ENCODE results near the gene MRPS27.
"Not testable (repeated sequence)": the region's sequence is repeated elsewhere in the genome, so short reads cannot be mapped to it uniquely, and the experiment has no call there.

MRPS27 gene

GRCh38 chr5:72324189-72324825 lies 4.3 kb upstream of the MRPS27 start:
- no peak for DNase-seq

- peak; percentile 27 for DNase-seq
Observed at GRCh38 chr5:72319435-72319975, 535 bp downstream of the MRPS27 start.

- no peak for DNase-seq
Observed at GRCh38 chr5:72314571-72315172, 5.4 kb downstream of the MRPS27 start.

- no peak for DNase-seq
Observed at GRCh38 chr5:72313141-72313540, 6.9 kb downstream of the MRPS27 start.

DNA sequence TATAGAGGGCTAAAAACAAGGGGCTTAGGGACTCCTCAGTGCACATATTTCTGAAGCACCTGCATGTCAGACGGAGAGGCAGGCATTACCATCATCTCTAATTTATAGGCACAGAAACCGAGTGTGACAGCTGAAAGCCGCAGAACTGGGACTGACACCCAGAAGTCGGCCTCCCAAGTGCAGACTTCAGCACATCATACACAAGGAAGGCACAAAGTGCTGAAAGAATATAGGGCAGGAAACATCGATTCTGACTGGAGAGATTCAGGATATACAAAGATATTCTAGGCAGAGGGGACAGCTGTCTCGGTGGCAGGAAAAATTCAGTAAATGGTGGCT lies 11.2 kb downstream of the MRPS27 start:
- DNase-seq: no peak

- DNase-seq: peak; percentile 96
Observed at GRCh38 chr5:72307968-72308852, 11.8 kb downstream of the MRPS27 start.

DNA sequence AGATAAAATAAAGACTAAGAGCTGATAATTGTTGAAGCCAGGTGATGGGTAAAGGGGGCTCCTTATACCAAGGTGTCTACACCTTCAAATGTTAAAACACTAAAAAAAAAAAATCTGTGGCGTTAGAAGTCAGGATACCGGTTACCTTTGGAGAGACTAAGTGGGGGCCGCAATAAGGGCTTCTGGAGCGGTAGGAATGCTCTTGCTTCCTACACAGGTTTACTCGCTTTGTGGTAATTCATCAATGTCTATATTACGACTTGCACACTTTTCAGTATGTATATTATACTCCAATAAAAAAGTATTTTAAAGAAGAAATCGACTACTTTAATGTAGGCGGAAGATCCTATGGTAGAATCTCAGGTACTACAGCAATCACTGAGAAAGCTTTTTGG lies 12.5 kb downstream of the MRPS27 start:
- DNase-seq: no peak

GRCh38 chr5:72305194-72306142 lies 14.6 kb downstream of the MRPS27 start:
- DNase-seq: no peak

- no peak for DNase-seq
Observed at GRCh38 chr5:72302171-72302570, 17.9 kb downstream of the MRPS27 start.

DNA sequence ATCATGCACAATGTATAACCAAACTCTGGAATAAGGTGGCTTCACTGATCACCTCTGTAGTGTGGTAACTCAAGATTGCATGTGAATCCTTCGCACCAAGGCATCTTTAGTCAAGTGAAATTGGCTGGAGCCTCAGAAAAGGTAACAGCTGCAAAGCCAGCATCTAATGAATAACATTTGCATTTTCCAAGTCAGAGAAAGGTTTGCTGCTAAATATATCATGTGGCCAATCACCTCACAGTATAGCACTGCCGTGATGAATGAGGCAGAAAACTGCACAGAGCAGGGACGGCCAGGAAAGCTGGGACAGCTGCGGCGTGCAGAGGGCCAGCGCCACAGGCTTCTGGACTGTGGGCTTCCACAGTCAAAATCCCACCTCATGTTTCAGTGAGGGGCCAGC lies 18.5 kb downstream of the MRPS27 start:
- no peak for DNase-seq

- no peak for DNase-seq
Observed at GRCh38 chr5:72300590-72301339, 19.3 kb downstream of the MRPS27 start.

- no peak for DNase-seq
Observed at GRCh38 chr5:72298711-72299110, 21.3 kb downstream of the MRPS27 start.

DNA sequence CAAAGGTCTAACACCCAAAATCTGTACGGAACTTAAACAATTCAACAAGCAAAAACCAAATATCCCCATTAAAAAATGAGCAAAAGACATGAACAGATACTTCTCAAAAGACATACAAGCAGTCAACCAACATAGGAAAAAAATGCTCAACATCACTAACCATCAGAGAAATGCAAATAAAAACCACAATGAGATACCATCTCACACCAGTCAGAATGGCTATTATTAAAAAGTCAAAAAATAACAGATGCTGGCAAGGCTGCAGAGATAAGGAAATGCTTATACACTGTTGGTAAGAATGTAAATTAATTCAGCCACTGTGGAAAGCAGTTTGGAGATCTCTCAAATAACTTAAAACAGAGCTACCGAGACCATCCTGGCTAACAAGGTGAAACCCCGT lies 21.9 kb downstream of the MRPS27 start:
- not testable (repeated sequence) for DNase-seq

DNA sequence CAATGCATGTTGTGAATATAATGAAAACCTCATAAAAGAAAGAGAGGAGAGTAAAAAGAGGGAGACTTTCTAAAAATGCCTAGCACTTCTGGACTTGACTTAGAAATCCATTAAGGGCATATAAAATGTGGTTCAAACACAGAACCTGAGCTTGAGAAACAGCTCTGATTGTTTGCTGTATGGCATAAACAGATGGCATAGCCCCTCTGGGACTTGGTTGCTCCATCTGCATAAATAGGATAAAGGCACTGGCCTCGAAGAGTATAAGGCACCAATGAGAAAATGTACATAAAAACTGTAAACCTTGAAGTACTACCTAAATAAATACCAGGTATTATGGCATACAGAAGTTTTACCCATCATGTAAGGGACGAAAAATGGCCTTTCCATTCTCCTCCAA lies 23.8 kb downstream of the MRPS27 start:
- DNase-seq: no peak

GRCh38 chr5:72295539-72295938 lies 24.5 kb downstream of the MRPS27 start:
- DNase-seq: no peak

GRCh38 chr5:72294473-72294872 lies 25.6 kb downstream of the MRPS27 start:
- DNase-seq: no peak

GRCh38 chr5:72293495-72294055 lies 26.5 kb downstream of the MRPS27 start:
- no peak for DNase-seq

- no peak for DNase-seq
Observed at GRCh38 chr5:72292411-72292810, 27.6 kb downstream of the MRPS27 start.

GRCh38 chr5:72291601-72292000 lies 28.4 kb downstream of the MRPS27 start:
- DNase-seq: no peak

DNA sequence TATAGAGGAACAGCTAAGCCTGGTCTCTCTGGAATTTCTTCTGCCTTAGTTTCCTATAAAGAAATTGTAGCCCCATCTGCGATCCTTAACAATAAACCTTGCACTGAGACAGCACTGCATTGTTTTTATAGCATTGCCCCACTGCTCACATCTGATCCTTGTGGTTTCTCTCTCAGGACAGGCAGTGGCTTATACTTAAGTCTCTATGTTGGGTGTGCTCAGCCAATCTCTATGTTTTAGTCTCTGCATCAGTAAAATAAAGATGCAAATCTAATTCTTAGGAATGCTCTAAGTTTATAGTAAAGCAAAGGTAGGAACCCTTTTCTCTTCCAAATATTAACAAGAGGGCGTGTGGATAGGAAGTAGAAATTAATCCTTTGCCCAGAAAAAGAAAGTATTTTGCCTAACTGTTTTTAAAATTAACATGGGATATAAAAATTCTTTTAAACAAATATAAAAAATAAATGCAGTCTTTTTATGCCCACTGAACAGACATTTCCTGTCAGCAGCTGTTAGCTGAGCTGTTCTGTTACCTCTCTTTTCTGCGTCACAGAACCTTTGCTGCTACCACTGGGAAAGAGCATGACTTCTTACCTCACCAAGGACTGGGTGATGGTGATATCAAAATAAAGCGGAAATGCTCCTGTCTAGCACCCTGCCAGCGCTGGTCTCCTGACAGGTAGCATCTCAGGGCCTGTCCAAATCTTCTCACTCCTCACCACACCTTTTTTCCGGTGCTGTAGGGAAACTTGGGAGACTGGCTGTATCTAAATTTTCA lies 29.5 kb downstream of the MRPS27 start:
- no peak for DNase-seq

DNA sequence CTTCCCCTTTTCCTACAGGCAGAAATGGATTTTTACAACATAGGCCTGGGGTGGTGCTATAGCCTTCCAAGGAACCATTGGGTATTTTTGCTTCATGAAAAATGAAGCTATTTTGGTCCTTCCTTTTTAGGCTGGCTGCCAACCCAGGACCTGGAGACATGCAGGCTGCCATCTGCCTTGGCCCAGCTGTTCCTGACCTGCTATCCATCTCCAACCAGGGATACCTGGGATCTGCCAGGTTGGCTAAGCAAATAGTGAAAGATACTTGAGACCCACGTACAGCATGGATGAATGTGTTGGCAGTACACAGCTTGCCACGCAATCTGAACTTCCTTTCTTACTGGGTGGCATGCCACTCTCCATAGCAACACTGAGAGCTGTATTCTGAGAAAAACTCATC lies 31.1 kb downstream of the MRPS27 start:
- no peak for DNase-seq
